HepG2 (cell line): ENCODE results near the gene NRSN2. TPM values are rescaled to one million over a fixed set of nuclear protein-coding genes. Genes with fewer than 3 reads are reported as not detected.

Experiments
- BCL3 ChIP-seq: sonication (generic); formaldehyde crosslinking; IDR thresholded peaks from 2 replicates; pipeline ENCODE4 v1.5.1; 2020; ENCODE audit warnings: mild to moderate bottlenecking, missing genetic modification reagents, moderate library complexity
- FOSL2 ChIP-seq: sonication (generic); formaldehyde crosslinking; IDR thresholded peaks from 2 replicates; pipeline ENCODE4 v1.4.0; 2020; ENCODE audit warnings: missing genetic modification reagents
- HHEX ChIP-seq: IDR thresholded peaks from 2 replicates; pipeline ENCODE4 v1.6.1; 2016; ENCODE audit warnings: control low read depth
- HOXA5 ChIP-seq: sonication (generic); formaldehyde crosslinking; IDR thresholded peaks from 2 replicates; pipeline ENCODE4 v1.4.0; 2020; ENCODE audit warnings: missing genetic modification reagents
- KLF6 ChIP-seq: IDR thresholded peaks from 2 replicates; pipeline ENCODE4 v1.8.0; 2016; ENCODE audit warnings: missing biosample characterization, missing genetic modification reagents
- LCORL ChIP-seq, 2 experiments: fragments of 450-650 bp in 1 of 2; sonication (generic) in 1 of 2; formaldehyde crosslinking in 1 of 2; IDR thresholded peaks; 2 replicates each; pipeline versions ENCODE4 v1.5.0 to v1.6.1; 2017 to 2020; ENCODE audit warnings: antibody characterized with exemption in 1 of 2, missing genetic modification reagents in 1 of 2
- MAFG ChIP-seq: sonication (generic); formaldehyde crosslinking; IDR thresholded peaks from 2 replicates; pipeline ENCODE4 v1.5.1; 2020; ENCODE audit warnings: mild to moderate bottlenecking, missing genetic modification reagents
- NFAT5 ChIP-seq: sonication (generic); formaldehyde crosslinking; IDR thresholded peaks from 2 replicates; pipeline ENCODE4 v1.4.0; 2020; ENCODE audit warnings: missing genetic modification reagents
- NFIC ChIP-seq: IDR thresholded peaks from 2 replicates; pipeline ENCODE4 v1.6.1; 2012; ENCODE audit warnings: mild to moderate bottlenecking, low read length, inconsistent platforms
- NONO ChIP-seq, 2 experiments: fragments of 450-650 bp in 1 of 2; sonication (generic) in 1 of 2; formaldehyde crosslinking in 1 of 2; IDR thresholded peaks in 1 of 2; conservative IDR thresholded peaks in 1 of 2; 2 replicates each; pipeline versions ENCODE4 v1.6.1 to v1.8.0; 2017 to 2022; ENCODE audit warnings: mild to moderate bottlenecking in 1 of 2, missing genetic modification reagents in 1 of 2, moderate library complexity in 1 of 2
- PAXIP1 ChIP-seq: sonication (generic); formaldehyde crosslinking; conservative IDR thresholded peaks from 2 replicates; pipeline ENCODE4 v1.4.0; 2020; ENCODE audit warnings: mild to moderate bottlenecking, missing genetic modification reagents, moderate library complexity
- RBM22 ChIP-seq: fragments of 200-400 bp; formaldehyde crosslinking; optimal IDR thresholded peaks from 2 replicates; pipeline ENCODE3; 2017; ENCODE audit warnings: mild to moderate bottlenecking, low read length, moderate library complexity
- RFXAP ChIP-seq: sonication (generic); formaldehyde crosslinking; IDR thresholded peaks from 2 replicates; pipeline ENCODE4 v1.4.0; 2020; ENCODE audit warnings: missing genetic modification reagents, borderline replicate concordance
- THAP11 ChIP-seq: IDR thresholded peaks from 2 replicates; pipeline ENCODE4 v1.6.1; 2016; ENCODE audit warnings: missing biosample characterization, missing genetic modification reagents
- ZFP36L1 ChIP-seq: sonication (generic); formaldehyde crosslinking; IDR thresholded peaks from 2 replicates; pipeline ENCODE4 v1.8.0; 2022; ENCODE audit warnings: mild to moderate bottlenecking, missing genetic modification reagents, moderate library complexity
- ZFP36L2 ChIP-seq: sonication (generic); formaldehyde crosslinking; IDR thresholded peaks from 2 replicates; pipeline ENCODE4 v1.4.0; 2020; ENCODE audit warnings: missing genetic modification reagents
- ZNF547 ChIP-seq: sonication (generic); formaldehyde crosslinking; IDR thresholded peaks from 2 replicates; pipeline ENCODE4 v1.5.1; 2020; ENCODE audit warnings: mild to moderate bottlenecking, missing genetic modification reagents
- ZNF589 ChIP-seq: sonication (generic); formaldehyde crosslinking; conservative IDR thresholded peaks from 2 replicates; pipeline ENCODE4 v1.8.0; 2022; ENCODE audit warnings: mild to moderate bottlenecking, moderate library complexity, missing genetic modification reagents
- ZNF891 ChIP-seq: sonication (generic); formaldehyde crosslinking; IDR thresholded peaks from 2 replicates; pipeline ENCODE4 v1.5.0; 2020; ENCODE audit warnings: mild to moderate bottlenecking, missing genetic modification reagents
- polyA plus RNA-seq, 8 experiments: library from polyadenylated mRNA; depleted of rRNA in 3 of 8; stranded (reverse) in 7 of 8; unstranded in 1 of 8; fragments of >200 nt; fragmentation: Illumina TruSeq in 4 of 8; extraction: Trizol in 4 of 8; gene quantifications; 2 replicates each; pipeline versions ENCODE4 v1.2.1 to v1.2.3, GENCODE V29; 2011 to 2016; ENCODE audit warnings: low read depth in 4 of 8, missing spikeins in 1 of 8, mixed read lengths in 1 of 8; ENCODE audit not compliant: insufficient read depth in 1 of 8
- total RNA-seq, 5 experiments: library from RNA; depleted of rRNA; stranded (reverse); fragments of >200 nt; fragmentation: Illumina TruSeq; extraction: Trizol; gene quantifications; 2 replicates each; pipeline ENCODE4 v1.2.3, GENCODE V29; 2016; ENCODE audit warnings: low read depth in 1 of 5

The NRSN2 gene
- total and polyA plus RNA-seq, 2 of the 13 experiments (the other 11 are each of a cell fraction or from before 2014, with no cell fraction given): 32.3 to 49.4 TPM

GRCh38 chr20:327186-328026, 19.5 kb upstream of the NRSN2 start (continued):
- peak; percentile 7; the same call in 1 of the 2 replicates for TF ChIP-seq BCL3 (CRISPR knock-in tag)
- peak; percentile 67 for TF ChIP-seq THAP11 (CRISPR knock-in tag)
- TF ChIP-seq NFIC: no peak
- no peak for TF ChIP-seq MAFG
- no peak; the same call in 1 of the 2 replicates for TF ChIP-seq RFXAP (CRISPR knock-in tag)
- peak; percentile 45; the same call in 1 of the 2 replicates for TF ChIP-seq KLF6 (CRISPR knock-in tag)
- TF ChIP-seq RBM22: peak; percentile 95
- TF ChIP-seq ZNF891: no peak; the same call in 1 of the 2 replicates
- TF ChIP-seq ZFP36L1 (CRISPR knock-in tag): peak; percentile 39; the same call in 1 of the 2 replicates
- no peak for TF ChIP-seq LCORL (IDR thresholded peaks at IDR 0.05)
- peak; percentile 86 for TF ChIP-seq LCORL (CRISPR knock-in tag; IDR thresholded peaks at IDR 0.05)
- peak; percentile 41 for TF ChIP-seq ZNF547 (CRISPR knock-in tag)
- TF ChIP-seq HOXA5 (CRISPR knock-in tag): peak; percentile 35; the same call in 1 of the 2 replicates
- peak; percentile 88 for TF ChIP-seq PAXIP1
- no peak for TF ChIP-seq FOSL2 (CRISPR knock-in tag)
- no peak for TF ChIP-seq NONO (IDR thresholded peaks at IDR 0.05)
- peak; percentile 90 for TF ChIP-seq NONO (CRISPR knock-in tag; conservative IDR thresholded peaks at IDR 0.05)
- TF ChIP-seq ZNF589 (CRISPR knock-in tag): no peak
- TF ChIP-seq ZFP36L2 (CRISPR knock-in tag): no peak
- 0 out of 2 replicates have a peak, but pooled peaks have one; percentile 21 for TF ChIP-seq NFAT5 (CRISPR knock-in tag)
- no peak for TF ChIP-seq HHEX (CRISPR knock-in tag)
